Fibroblast of lung (primary cell): ENCODE results near the gene SLC6A2.

Experiments used
- CTCF ChIP-seq, 2 donors: IDR thresholded peaks in 1 of 2; conservative IDR thresholded peaks in 1 of 2; 1 replicate in 1 of 2; 2 replicates in 1 of 2; pipeline ENCODE4 v1.5.1; 2011 to 2012; ENCODE audit warnings: low read length in 2 of 2, control low read depth in 1 of 2, inconsistent platforms in 1 of 2, low read depth in 1 of 2, mild to moderate bottlenecking in 1 of 2
- EZH2 ChIP-seq: IDR thresholded peaks from 2 replicates; pipeline ENCODE4 v1.5.1; 2012; ENCODE audit warnings: low read length, control low read depth, mild to moderate bottlenecking; ENCODE audit errors: missing control alignments

GRCh38 chr16:55717326-55717725 lies 61.5 kb downstream of the SLC6A2 start:
- no peak for TF ChIP-seq CTCF (conservative IDR thresholded peaks at IDR 0.05 in 1 of 2, IDR thresholded peaks at IDR 0.05 in 1 of 2; ENCODE audit: low read depth in 1 of 2, low read length in 2 of 2)
- TF ChIP-seq EZH2: no peak
